ENCODE results near the gene AQP10. TPM values are rescaled to one million over a fixed set of nuclear protein-coding genes. Genes with fewer than 3 reads are reported as not detected.

Gene AQP10
- total RNA-seq, 6 experiments from 2014 or later = not detected

- no peak overlapping the region for H3K4me3 Mint-ChIP-seq
- peaks cover 2% of the 10 kb centered on the region for H3K27me3 Mint-ChIP-seq (ENCODE audit: insufficient read depth)
- H3K9me3 Mint-ChIP-seq = no peaks in the 10 kb centered on the region
- TF ChIP-seq CTCF (IDR thresholded peaks at IDR 0.05) = no peak
- no peak for DNase-seq
- no peak overlapping the region for H3K27ac Mint-ChIP-seq
- H3K36me3 Mint-ChIP-seq (ENCODE audit: low read depth) = peaks cover 27% of the 10 kb centered on the region; the same call in 1 of the 2 replicates
- peaks cover 21% of the 10 kb centered on the region for H3K4me1 Mint-ChIP-seq (ENCODE audit: low read depth)
These were observed 29.5 kb downstream of the AQP10 start for GRCh38 chr1:154350383-154350782.

- no peak overlapping the region for H3K4me3 Mint-ChIP-seq
- peaks cover 2% of the 10 kb centered on the region for H3K27me3 Mint-ChIP-seq (ENCODE audit: insufficient read depth)
- no peak overlapping the region for H3K27ac Mint-ChIP-seq
- TF ChIP-seq CTCF (IDR thresholded peaks at IDR 0.05) = no peak
- peaks cover 21% of the 10 kb centered on the region; the same call in 1 of the 2 replicates for H3K36me3 Mint-ChIP-seq (ENCODE audit: low read depth)
- no peak for DNase-seq
- peaks cover 21% of the 10 kb centered on the region for H3K4me1 Mint-ChIP-seq (ENCODE audit: low read depth)
- no peaks in the 10 kb centered on the region for H3K9me3 Mint-ChIP-seq
These were observed 30.6 kb downstream of the AQP10 start for GRCh38 chr1:154351363-154352068.

- peaks cover 2% of the 10 kb centered on the region for H3K27me3 Mint-ChIP-seq (ENCODE audit: insufficient read depth)
- H3K4me1 Mint-ChIP-seq (ENCODE audit: low read depth) = peaks cover 21% of the 10 kb centered on the region
- peak overlapping the region; percentile 77 for H3K4me3 Mint-ChIP-seq
- H3K36me3 Mint-ChIP-seq (ENCODE audit: low read depth) = peaks cover 17% of the 10 kb centered on the region; the same call in 1 of the 2 replicates
- no peak for TF ChIP-seq CTCF (IDR thresholded peaks at IDR 0.05)
- H3K9me3 Mint-ChIP-seq = no peaks in the 10 kb centered on the region
- DNase-seq = no peak
- no peak overlapping the region for H3K27ac Mint-ChIP-seq
These were observed 31.3 kb downstream of the AQP10 start for GRCh38 chr1:154352245-154352580.

- TF ChIP-seq CTCF (IDR thresholded peaks at IDR 0.05) = no peak
- Mint-ChIP-seq H3K4me3 (peak overlapping the region; percentile 77), H3K36me3 (ENCODE audit: low read depth) (peaks cover 14% of the 10 kb centered on the region; the same call in 1 of the 2 replicates), H3K27me3 (ENCODE audit: insufficient read depth) (no peaks in the 10 kb centered on the region; the same call in none of the 2 replicates), H3K27ac (peak overlapping the region; percentile 44), H3K9me3 (no peaks in the 10 kb centered on the region), H3K4me1 (ENCODE audit: low read depth) (peaks cover 21% of the 10 kb centered on the region)
- peak; percentile 37 for DNase-seq
These were observed 31.9 kb downstream of the AQP10 start for GRCh38 chr1:154352581-154353459.

- Mint-ChIP-seq H3K27ac (peak overlapping the region; percentile 25; the same call in 1 of the 2 replicates), H3K9me3 (no peaks in the 10 kb centered on the region), H3K36me3 (ENCODE audit: low read depth) (peaks cover 9% of the 10 kb centered on the region; the same call in 1 of the 2 replicates), H3K27me3 (ENCODE audit: insufficient read depth) (no peaks in the 10 kb centered on the region; the same call in none of the 2 replicates), H3K4me3 (peak overlapping the region; percentile 77), H3K4me1 (ENCODE audit: low read depth) (peaks cover 21% of the 10 kb centered on the region)
- TF ChIP-seq CTCF (IDR thresholded peaks at IDR 0.05) = peak; percentile 69
- DNase-seq = peak; percentile 74
These were observed 32.6 kb downstream of the AQP10 start for GRCh38 chr1:154353460-154353904.
